Neural cell (in vitro differentiated cells): ENCODE results near the gene ELK4. TPM values are rescaled to one million over a fixed set of nuclear protein-coding genes. Genes with fewer than 3 reads are reported as not detected.

Source experiments
- H2AFZ ChIP-seq: fragments of 200-600, 300-800 bp; sonication (generic), shearing (Covaris generic); 2 replicates; pipeline ENCODE4 v1.6.0; 2014; ENCODE audit warnings: low read depth, mild to moderate bottlenecking, antibody characterized with exemption, low read length, moderate library complexity
- H3F3A ChIP-seq: fragments of 200-600 bp; shearing (Covaris generic); 2 replicates; pipeline ENCODE4 v1.6.1; 2016; ENCODE audit warnings: mild to moderate bottlenecking, moderate library complexity, mixed read lengths, antibody characterized with exemption, low read length; ENCODE audit not compliant: insufficient read depth, poor library complexity, severe bottlenecking
- H3K27ac ChIP-seq: fragments of 200-600, 300-800 bp; sonication (generic), shearing (Covaris generic); 2 replicates; pipeline ENCODE4 v1.5.1; 2014; ENCODE audit warnings: mild to moderate bottlenecking, low read length, moderate library complexity
- H3K27me3 ChIP-seq: fragments of 300-800, 200-600 bp; sonication (generic), shearing (Covaris generic); 2 replicates; pipeline ENCODE4 v1.6.0; 2014; ENCODE audit warnings: mild to moderate bottlenecking, low read depth, low read length, moderate library complexity; ENCODE audit not compliant: insufficient read depth
- H3K36me3 ChIP-seq: fragments of 300-800, 200-600 bp; sonication (generic), shearing (Covaris generic); 2 replicates; pipeline ENCODE4 v1.5.1; 2014; ENCODE audit warnings: mild to moderate bottlenecking, antibody characterized with exemption, low read length, moderate library complexity; ENCODE audit not compliant: insufficient read depth
- H3K4me2 ChIP-seq: fragments of 300-800, 200-600 bp; sonication (generic), shearing (Covaris generic); 2 replicates; pipeline ENCODE4 v1.6.0; 2014; ENCODE audit warnings: mild to moderate bottlenecking, low read length
- H3K4me3 ChIP-seq: fragments of 300-800, 200-600 bp; sonication (generic), shearing (Covaris generic); 2 replicates; pipeline ENCODE4 v1.5.1; 2014; ENCODE audit warnings: mild to moderate bottlenecking, low read length, moderate library complexity
- H3K79me2 ChIP-seq: fragments of 200-600 bp; shearing (Covaris generic); replicated peaks from 2 replicates; pipeline ENCODE4 v1.6.0; 2014; ENCODE audit warnings: mild to moderate bottlenecking, low read length, moderate library complexity; ENCODE audit not compliant: insufficient read depth
- H3K9ac ChIP-seq: fragments of 300-800, 200-600 bp; sonication (generic), shearing (Covaris generic); 2 replicates; pipeline ENCODE4 v1.6.1; 2016; ENCODE audit warnings: mild to moderate bottlenecking, low read length, mixed read lengths
- H3K9me2 ChIP-seq: fragments of 200-600 bp; shearing (Covaris generic); 2 replicates; pipeline ENCODE4 v1.6.1; 2016; ENCODE audit warnings: mild to moderate bottlenecking, low read length, mixed read lengths; ENCODE audit not compliant: insufficient read depth
- H3K9me3 ChIP-seq: fragments of 200-600, 300-800 bp; sonication (generic), shearing (Covaris generic); 2 replicates; pipeline ENCODE4 v1.6.1; 2016; ENCODE audit warnings: mild to moderate bottlenecking, mixed run types, low read length, moderate library complexity, mixed read lengths
- H4K20me1 ChIP-seq: fragments of 200-600 bp; shearing (Covaris generic); 2 replicates; pipeline ENCODE4 v1.6.1; 2016; ENCODE audit warnings: mild to moderate bottlenecking, mixed run types; ENCODE audit not compliant: insufficient read depth
- EP300 ChIP-seq: fragments of 450-650 bp; conservative IDR thresholded peaks from 2 replicates; pipeline ENCODE4 v1.6.1; 2014; ENCODE audit warnings: antibody characterized with exemption, mild to moderate bottlenecking, moderate library complexity; ENCODE audit not compliant: poor library complexity, severe bottlenecking
- EZH2 ChIP-seq: fragments of 200-600, 300-800 bp; shearing (Covaris generic), sonication (generic); IDR thresholded peaks from 2 replicates; pipeline ENCODE4 v1.6.1; 2014; ENCODE audit warnings: antibody characterized with exemption, low read length, borderline replicate concordance, mild to moderate bottlenecking; ENCODE audit not compliant: insufficient read depth, poor library complexity, severe bottlenecking
- MXI1 ChIP-seq: fragments of 450-650 bp; conservative IDR thresholded peaks from 2 replicates; pipeline ENCODE4 v1.6.1; 2014; ENCODE audit warnings: antibody characterized with exemption, mild to moderate bottlenecking; ENCODE audit not compliant: poor library complexity, severe bottlenecking
- POLR2AphosphoS5 ChIP-seq: IDR thresholded peaks from 2 replicates; pipeline ENCODE4 v1.6.1; 2012
- RAD21 ChIP-seq: fragments of 450-650 bp; conservative IDR thresholded peaks from 2 replicates; pipeline ENCODE4 v1.6.1; 2014; ENCODE audit warnings: antibody characterized with exemption, mild to moderate bottlenecking, moderate library complexity
- SMC3 ChIP-seq: fragments of 450-650 bp; conservative IDR thresholded peaks from 2 replicates; pipeline ENCODE4 v1.6.1; 2014; ENCODE audit warnings: antibody characterized with exemption, mild to moderate bottlenecking, moderate library complexity; ENCODE audit not compliant: poor library complexity
- TAF1 ChIP-seq: IDR thresholded peaks from 2 replicates; pipeline ENCODE4 v1.6.1; 2012; ENCODE audit warnings: low read depth
- polyA plus RNA-seq: library from polyadenylated mRNA; depleted of rRNA; stranded (reverse); fragments of >200 nt; gene quantifications from 2 replicates; pipeline ENCODE4 v1.2.3, GENCODE V29; 2014
- TF ChIP-seq, protein P1 (sequence below): fragments of 450-650 bp; IDR thresholded peaks from 2 replicates; pipeline ENCODE4 v1.5.1; 2014; ENCODE audit warnings: antibody characterized with exemption, mild to moderate bottlenecking, moderate library complexity; ENCODE audit not compliant: poor library complexity, severe bottlenecking
- TF ChIP-seq, protein P2 (sequence below): IDR thresholded peaks from 2 replicates; pipeline ENCODE4 v1.6.1; 2012; ENCODE audit warnings: borderline replicate concordance

Gene ELK4
- polyA plus RNA-seq, 1 donor from 2014 or later = 10.0 TPM

DNA sequence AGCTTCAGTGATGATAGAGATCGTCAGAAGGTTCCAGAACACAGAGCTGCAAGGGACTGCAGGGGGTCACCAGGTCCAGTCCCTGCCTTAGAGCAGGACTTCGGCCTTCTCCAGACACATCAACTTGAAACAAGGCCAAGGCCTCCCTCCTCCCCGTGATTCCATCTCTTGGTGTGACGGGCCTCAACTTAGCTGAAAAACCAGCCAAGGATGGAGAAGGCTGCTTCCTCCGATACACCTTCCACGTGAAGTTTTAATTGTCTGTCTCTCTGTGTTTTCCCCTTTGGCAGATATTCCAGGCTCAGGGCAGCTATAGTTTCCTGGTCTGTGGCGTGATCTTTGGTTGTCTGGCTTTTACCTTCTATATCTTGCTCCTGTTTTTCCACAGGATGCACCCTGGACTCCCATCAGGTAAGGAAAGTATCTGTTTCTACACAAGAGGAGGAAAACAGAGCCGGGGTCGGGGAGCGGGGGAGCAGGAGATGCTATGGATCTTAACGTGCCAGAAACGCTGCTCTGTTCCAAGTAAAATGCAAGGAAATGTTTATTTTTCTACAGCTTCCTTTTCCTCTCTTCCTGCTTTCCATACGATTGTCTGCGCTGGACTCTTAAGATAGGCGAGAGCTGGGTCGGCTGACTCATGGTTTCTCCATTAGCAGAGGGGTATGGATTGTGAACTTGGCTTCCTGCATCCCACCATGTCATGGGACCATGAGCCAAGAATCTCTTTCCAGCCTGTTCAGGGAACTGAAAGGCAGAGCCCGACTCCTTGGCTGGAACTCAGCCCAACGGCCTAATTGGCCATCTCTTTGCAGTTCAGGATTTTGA is 32.8 kb downstream of the ELK4 start:
- Histone ChIP-seq H3K4me2 (no peak overlapping the region), H3K9ac (no peak overlapping the region), H3K27ac (no peak overlapping the region)

DNA sequence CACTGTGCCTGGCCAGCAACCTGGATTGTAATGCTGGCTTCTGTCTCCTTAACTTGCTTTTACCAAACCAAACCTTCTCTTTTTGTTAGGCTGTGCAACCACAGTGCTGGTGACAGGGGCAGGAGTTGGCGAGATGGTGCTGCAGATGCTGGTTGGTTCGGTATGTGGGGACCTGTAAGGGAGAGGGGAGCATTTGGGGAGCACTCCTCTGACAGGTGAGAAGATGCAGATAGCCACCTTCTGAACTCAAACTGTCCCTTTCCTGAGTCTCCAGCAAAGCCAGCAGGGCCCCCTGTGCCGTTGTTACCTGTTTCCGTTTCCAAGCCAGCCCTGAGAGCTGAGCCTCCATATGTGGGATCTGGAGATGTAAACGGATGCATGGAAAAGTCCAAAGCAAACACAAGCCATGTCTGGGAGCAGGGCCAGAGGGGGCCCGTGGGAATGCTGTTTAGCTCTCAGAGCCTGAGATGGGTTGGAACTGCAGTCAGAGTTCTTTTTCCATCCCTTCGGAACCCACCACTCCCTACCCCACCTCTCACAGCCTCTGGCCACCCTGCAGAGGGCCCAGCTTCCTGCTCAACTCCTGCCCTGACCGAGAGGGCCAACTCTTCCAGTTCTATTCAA is 34.0 kb downstream of the ELK4 start:
- Histone ChIP-seq H3K27me3 (no peaks in the 10 kb centered on the region), H3K36me3 (no peaks in the 10 kb centered on the region), H3K9me2 (no peaks in the 10 kb centered on the region), H3K4me2 (no peak overlapping the region), H3K27ac (no peak overlapping the region), H3K4me3 (no peak overlapping the region), H3K9ac (no peak overlapping the region), H2AFZ (no peak overlapping the region), H3F3A (no peaks in the 10 kb centered on the region), H3K79me2 (no peaks in the 10 kb centered on the region), H4K20me1 (no peaks in the 10 kb centered on the region), H3K9me3 (no peaks in the 10 kb centered on the region)
- TF ChIP-seq POLR2AphosphoS5 (no peak), RAD21 (no peak), EZH2 (no peak), SMC3 (no peak), EP300 (no peak), TAF1 (no peak), MXI1 (no peak)
- TF ChIP-seq, protein P1, sequence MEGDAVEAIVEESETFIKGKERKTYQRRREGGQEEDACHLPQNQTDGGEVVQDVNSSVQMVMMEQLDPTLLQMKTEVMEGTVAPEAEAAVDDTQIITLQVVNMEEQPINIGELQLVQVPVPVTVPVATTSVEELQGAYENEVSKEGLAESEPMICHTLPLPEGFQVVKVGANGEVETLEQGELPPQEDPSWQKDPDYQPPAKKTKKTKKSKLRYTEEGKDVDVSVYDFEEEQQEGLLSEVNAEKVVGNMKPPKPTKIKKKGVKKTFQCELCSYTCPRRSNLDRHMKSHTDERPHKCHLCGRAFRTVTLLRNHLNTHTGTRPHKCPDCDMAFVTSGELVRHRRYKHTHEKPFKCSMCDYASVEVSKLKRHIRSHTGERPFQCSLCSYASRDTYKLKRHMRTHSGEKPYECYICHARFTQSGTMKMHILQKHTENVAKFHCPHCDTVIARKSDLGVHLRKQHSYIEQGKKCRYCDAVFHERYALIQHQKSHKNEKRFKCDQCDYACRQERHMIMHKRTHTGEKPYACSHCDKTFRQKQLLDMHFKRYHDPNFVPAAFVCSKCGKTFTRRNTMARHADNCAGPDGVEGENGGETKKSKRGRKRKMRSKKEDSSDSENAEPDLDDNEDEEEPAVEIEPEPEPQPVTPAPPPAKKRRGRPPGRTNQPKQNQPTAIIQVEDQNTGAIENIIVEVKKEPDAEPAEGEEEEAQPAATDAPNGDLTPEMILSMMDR = no peak
- TF ChIP-seq, protein P2, sequence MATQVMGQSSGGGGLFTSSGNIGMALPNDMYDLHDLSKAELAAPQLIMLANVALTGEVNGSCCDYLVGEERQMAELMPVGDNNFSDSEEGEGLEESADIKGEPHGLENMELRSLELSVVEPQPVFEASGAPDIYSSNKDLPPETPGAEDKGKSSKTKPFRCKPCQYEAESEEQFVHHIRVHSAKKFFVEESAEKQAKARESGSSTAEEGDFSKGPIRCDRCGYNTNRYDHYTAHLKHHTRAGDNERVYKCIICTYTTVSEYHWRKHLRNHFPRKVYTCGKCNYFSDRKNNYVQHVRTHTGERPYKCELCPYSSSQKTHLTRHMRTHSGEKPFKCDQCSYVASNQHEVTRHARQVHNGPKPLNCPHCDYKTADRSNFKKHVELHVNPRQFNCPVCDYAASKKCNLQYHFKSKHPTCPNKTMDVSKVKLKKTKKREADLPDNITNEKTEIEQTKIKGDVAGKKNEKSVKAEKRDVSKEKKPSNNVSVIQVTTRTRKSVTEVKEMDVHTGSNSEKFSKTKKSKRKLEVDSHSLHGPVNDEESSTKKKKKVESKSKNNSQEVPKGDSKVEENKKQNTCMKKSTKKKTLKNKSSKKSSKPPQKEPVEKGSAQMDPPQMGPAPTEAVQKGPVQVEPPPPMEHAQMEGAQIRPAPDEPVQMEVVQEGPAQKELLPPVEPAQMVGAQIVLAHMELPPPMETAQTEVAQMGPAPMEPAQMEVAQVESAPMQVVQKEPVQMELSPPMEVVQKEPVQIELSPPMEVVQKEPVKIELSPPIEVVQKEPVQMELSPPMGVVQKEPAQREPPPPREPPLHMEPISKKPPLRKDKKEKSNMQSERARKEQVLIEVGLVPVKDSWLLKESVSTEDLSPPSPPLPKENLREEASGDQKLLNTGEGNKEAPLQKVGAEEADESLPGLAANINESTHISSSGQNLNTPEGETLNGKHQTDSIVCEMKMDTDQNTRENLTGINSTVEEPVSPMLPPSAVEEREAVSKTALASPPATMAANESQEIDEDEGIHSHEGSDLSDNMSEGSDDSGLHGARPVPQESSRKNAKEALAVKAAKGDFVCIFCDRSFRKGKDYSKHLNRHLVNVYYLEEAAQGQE = no peak

More for the DNA sequence above, 32.8 kb downstream of the ELK4 start:
- Histone ChIP-seq H2AFZ (no peak overlapping the region), H4K20me1 (no peaks in the 10 kb centered on the region), H3K9me3 (no peaks in the 10 kb centered on the region), H3K36me3 (no peaks in the 10 kb centered on the region), H3K79me2 (no peaks in the 10 kb centered on the region), H3K27me3 (no peaks in the 10 kb centered on the region), H3F3A (no peaks in the 10 kb centered on the region), H3K9me2 (no peaks in the 10 kb centered on the region), H3K4me3 (no peak overlapping the region)
- TF ChIP-seq EP300 (no peak), EZH2 (no peak)
